Measurements from ENCODE around the gene YPEL5. TPM values are rescaled to one million over a fixed set of nuclear protein-coding genes. Genes with fewer than 3 reads are reported as not detected.

YPEL5 gene
- total RNA-seq, 1 donor from 2014 or later: 84.2 TPM

- FAIRE-seq (no peak), DNase-seq (ENCODE audit: low read depth) (no peak)
- H3K27me3 ChIP-seq (ENCODE audit: control insufficient read depth, insufficient read depth, low read length): peaks cover 2% of the 10 kb centered on the region
- no peak overlapping the region for H3K4me3 ChIP-seq (ENCODE audit: low read depth, low read length)
- no peaks in the 10 kb centered on the region for H3K36me3 ChIP-seq (ENCODE audit: control insufficient read depth, insufficient read depth, low read length)
- no peak for TF ChIP-seq CTCF (IDR thresholded peaks at IDR 0.05; ENCODE audit: insufficient read depth, low read length, severe bottlenecking)
These were observed 56.3 kb downstream of the YPEL5 start for GRCh38 chr2:30203156-30203555.

GRCh38 chr2:30204281-30204680 is 57.5 kb downstream of the YPEL5 start:
- Histone ChIP-seq H3K4me3 (ENCODE audit: low read depth, low read length) (no peak overlapping the region), H3K27me3 (ENCODE audit: control insufficient read depth, insufficient read depth, low read length) (peaks cover 3% of the 10 kb centered on the region), H3K36me3 (ENCODE audit: control insufficient read depth, insufficient read depth, low read length) (no peaks in the 10 kb centered on the region)
- FAIRE-seq: no peak
- no peak for DNase-seq (ENCODE audit: low read depth)
- TF ChIP-seq CTCF (IDR thresholded peaks at IDR 0.05; ENCODE audit: insufficient read depth, low read length, severe bottlenecking): no peak

GRCh38 chr2:30205456-30205855 is 58.6 kb downstream of the YPEL5 start:
- H3K36me3 ChIP-seq (ENCODE audit: control insufficient read depth, insufficient read depth, low read length): no peaks in the 10 kb centered on the region
- DNase-seq (ENCODE audit: low read depth) (no peak), FAIRE-seq (no peak)
- no peak overlapping the region for H3K4me3 ChIP-seq (ENCODE audit: low read depth, low read length)
- peaks cover 2% of the 10 kb centered on the region for H3K27me3 ChIP-seq (ENCODE audit: control insufficient read depth, insufficient read depth, low read length)
- no peak for TF ChIP-seq CTCF (IDR thresholded peaks at IDR 0.05; ENCODE audit: insufficient read depth, low read length, severe bottlenecking)

GRCh38 chr2:30206461-30207430 is 59.9 kb downstream of the YPEL5 start:
- DNase-seq (ENCODE audit: low read depth) (no peak), FAIRE-seq (no peak)
- TF ChIP-seq CTCF (IDR thresholded peaks at IDR 0.05; ENCODE audit: insufficient read depth, low read length, severe bottlenecking): no peak

GRCh38 chr2:30208453-30208852 is 61.6 kb downstream of the YPEL5 start:
- no peaks in the 10 kb centered on the region for H3K36me3 ChIP-seq (ENCODE audit: control insufficient read depth, insufficient read depth, low read length)
- H3K27me3 ChIP-seq (ENCODE audit: control insufficient read depth, insufficient read depth, low read length): peaks cover 1% of the 10 kb centered on the region
- no peak overlapping the region for H3K4me3 ChIP-seq (ENCODE audit: low read depth, low read length)
- peak; percentile 84 for TF ChIP-seq CTCF (IDR thresholded peaks at IDR 0.05; ENCODE audit: insufficient read depth, low read length, severe bottlenecking)
- FAIRE-seq: peak; percentile 50
- peak; percentile 61 for DNase-seq (ENCODE audit: low read depth)

More at GRCh38 chr2:30206461-30207430, 59.9 kb downstream of the YPEL5 start:
- Histone ChIP-seq H3K27me3 (ENCODE audit: control insufficient read depth, insufficient read depth, low read length) (peaks cover 1% of the 10 kb centered on the region), H3K36me3 (ENCODE audit: control insufficient read depth, insufficient read depth, low read length) (no peaks in the 10 kb centered on the region), H3K4me3 (ENCODE audit: low read depth, low read length) (no peak overlapping the region)

Measured in bronchial epithelial cell (primary cell).